ENCODE data around the gene ZNF775. TPM values are rescaled to one million over a fixed set of nuclear protein-coding genes. Genes with fewer than 3 reads are reported as not detected.

Gene ZNF775
- total RNA-seq, 4 donors from 2014 or later: 1.2 to 2.3 (median 1.8) TPM

GRCh38 chr7:150368096-150368883 lies 10.8 kb upstream of the ZNF775 start, which contains the start of gene REPIN1:
Gene REPIN1, plus strand, starts transcription at chr7:150368822. Its CDS starts 890 bp downstream, at chr7:150369712.
- intact Hi-C loops (cut with DNase I): no loop called here
- peak; percentile 72 for DNase-seq

GRCh38 chr7:150368884-150369747 lies 10.0 kb upstream of the ZNF775 start:
- intact Hi-C loops (cut with DNase I): no loop called here
- H3K4me1 ChIP-seq: peaks cover 37 to 65% (median 40%) of the 10 kb centered on the region in 3 donors
- no peak for DNase-seq
- H3K9me3 ChIP-seq: no peaks in the 10 kb centered on the region
- H3K36me3 ChIP-seq: peaks cover 10 to 36% (median 18%) of the 10 kb centered on the region in 3 donors
- peak overlapping the region; percentile 55 to 97 (median 81) for H3K4me3 ChIP-seq
- H3K27me3 ChIP-seq: no peaks in the 10 kb centered on the region
- 0% methylated on average over 3 to 19 of the region's 58 CpGs for WGBS, 2 donors
- no peak for TF ChIP-seq POLR2A (IDR thresholded peaks at IDR 0.05)
- peak in 1 of 6 experiments; percentile 1 for TF ChIP-seq CTCF (IDR thresholded peaks at IDR 0.05)
- peak overlapping the region; percentile 89 to 98 (median 95) for H3K27ac ChIP-seq

More at GRCh38 chr7:150368096-150368883, 10.8 kb upstream of the ZNF775 start, which contains the start of gene REPIN1:
- Histone ChIP-seq H3K4me3 (peak within 1 kb of the TSS; percentile 55 to 97 (median 81)), H3K27me3 (no peaks in the 10 kb centered on the region), H3K36me3 (peaks cover 10 to 28% (median 18%) of the 10 kb centered on the region in 3 donors), H3K9me3 (no peaks in the 10 kb centered on the region), H3K27ac (peak within 1 kb of the TSS; percentile 89 to 98 (median 95)), H3K4me1 (peaks cover 32 to 57% (median 32%) of the 10 kb centered on the region in 3 donors)
- WGBS, 2 donors: 0 to 1% methylated on average over 10 to 19 of the region's 85 CpGs
- TF ChIP-seq CTCF (IDR thresholded peaks at IDR 0.05) (peak in 1 of 6 experiments; percentile 7), POLR2A (IDR thresholded peaks at IDR 0.05) (peak in 2 of 4 donors; percentile 56 to 77)

- Histone ChIP-seq H3K36me3 (peaks cover 14 to 43% (median 18%) of the 10 kb centered on the region in 3 donors), H3K9me3 (no peaks in the 10 kb centered on the region), H3K27me3 (no peaks in the 10 kb centered on the region), H3K27ac (peak overlapping the region; percentile 89 to 98 (median 95)), H3K4me3 (peak overlapping the region; percentile 55 to 97 (median 81)), H3K4me1 (peaks cover 40 to 67% (median 42%) of the 10 kb centered on the region in 3 donors)
- no peak for TF ChIP-seq POLR2A (IDR thresholded peaks at IDR 0.05)
- TF ChIP-seq CTCF (IDR thresholded peaks at IDR 0.05): no peak
- DNase-seq: no peak
- WGBS, 2 donors: 0 to 80% methylated on average over 1 to 2 of the region's 23 CpGs
- intact Hi-C loops (cut with DNase I): no loop called here
Measured at GRCh38 chr7:150369748-150370501, 9.2 kb upstream of the ZNF775 start.

- Histone ChIP-seq H3K9me3 (no peaks in the 10 kb centered on the region), H3K4me3 (peak overlapping the region in 2 of 4 donors; percentile 93 to 97), H3K36me3 (peaks cover 14 to 43% (median 18%) of the 10 kb centered on the region in 3 donors), H3K4me1 (peaks cover 40 to 67% (median 42%) of the 10 kb centered on the region in 3 donors), H3K27ac (peak overlapping the region; percentile 89 to 98 (median 95)), H3K27me3 (no peaks in the 10 kb centered on the region)
- TF ChIP-seq POLR2A (IDR thresholded peaks at IDR 0.05) (no peak), CTCF (IDR thresholded peaks at IDR 0.05) (no peak)
- 25 to 54% methylated on average over 2 to 3 of the region's 3 CpGs for WGBS, 2 donors
- no peak for DNase-seq
- intact Hi-C loops (cut with DNase I): no loop called here
Measured at GRCh38 chr7:150370612-150371071, 8.5 kb upstream of the ZNF775 start.

Data from esophagus squamous epithelium (tissue), 5 donors.